ENCODE measurements around the gene RDH14.

DNA sequence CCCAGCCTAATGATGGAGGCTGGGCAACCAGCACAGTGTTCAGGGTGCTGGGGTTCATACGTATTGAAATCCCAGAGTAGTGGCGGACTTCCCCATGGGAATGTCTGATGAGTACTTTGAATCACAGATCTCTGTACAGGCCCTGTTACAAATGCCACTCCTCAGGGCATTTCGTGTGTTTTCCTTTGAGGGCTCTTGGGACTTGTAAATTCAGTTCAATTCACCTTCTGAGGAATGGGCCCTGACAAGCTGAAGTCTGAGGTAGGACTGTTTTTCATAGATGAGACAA is 288 bp upstream of the RDH14 start:
- TF ChIP-seq FOXP2 (optimal IDR thresholded peaks at IDR 0.05; ENCODE audit: control extremely low read depth, extremely low read length, insufficient read depth) = no peak
- TF ChIP-seq POLR2AphosphoS5 (IDR thresholded peaks at IDR 0.05; ENCODE audit: borderline replicate concordance, low read depth, low read length) = peak; percentile 68; the same call in 1 of the 2 replicates
- TF ChIP-seq EZH2 (IDR thresholded peaks at IDR 0.05) = no peak
